HG03175 (cell line): ENCODE measurements around the gene MUTYH.

Experiments
- ATAC-seq: cut with Tn5 transposase; IDR thresholded peaks from one replicate; pipeline ENCODE4 v1.9.1; 2021; ENCODE audit warnings: mild to moderate bottlenecking, moderate library complexity; ENCODE audit not compliant: unreplicated experiment

Gene MUTYH

DNA sequence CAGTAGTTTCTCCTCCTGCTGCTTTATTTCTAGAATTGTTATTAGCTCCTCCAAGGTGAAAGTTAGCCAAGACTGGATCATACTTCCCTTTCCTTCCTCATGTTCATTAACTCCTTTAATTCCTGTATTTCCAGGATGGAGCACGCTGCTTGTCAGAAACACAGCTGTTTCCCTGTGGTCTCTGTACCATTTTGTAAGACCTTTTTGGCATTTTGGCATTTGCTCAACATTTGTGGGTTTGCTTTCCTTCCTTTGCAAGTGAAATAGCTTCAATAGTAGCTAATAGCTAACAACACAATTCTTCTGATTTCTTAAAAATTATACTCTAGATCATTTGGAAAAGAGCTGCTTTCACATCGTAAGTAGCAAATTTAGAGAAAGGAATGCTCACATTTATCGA is 57.9 kb downstream of the MUTYH start:
- no peak for ATAC-seq
